WI38 (cell line): ENCODE data around the gene LGALS3BP.

ENCODE experiments used
- H3K4me3 ChIP-seq: 2 replicates; pipeline ENCODE4 v1.5.1; 2011; ENCODE audit warnings: low read depth, mild to moderate bottlenecking, control low read depth, low read length
- TF ChIP-seq, protein P1 (sequence below): IDR thresholded peaks from 2 replicates; pipeline ENCODE4 v1.5.1; 2012; ENCODE audit warnings: low read depth, mild to moderate bottlenecking, control low read depth, low read length

LGALS3BP gene

DNA sequence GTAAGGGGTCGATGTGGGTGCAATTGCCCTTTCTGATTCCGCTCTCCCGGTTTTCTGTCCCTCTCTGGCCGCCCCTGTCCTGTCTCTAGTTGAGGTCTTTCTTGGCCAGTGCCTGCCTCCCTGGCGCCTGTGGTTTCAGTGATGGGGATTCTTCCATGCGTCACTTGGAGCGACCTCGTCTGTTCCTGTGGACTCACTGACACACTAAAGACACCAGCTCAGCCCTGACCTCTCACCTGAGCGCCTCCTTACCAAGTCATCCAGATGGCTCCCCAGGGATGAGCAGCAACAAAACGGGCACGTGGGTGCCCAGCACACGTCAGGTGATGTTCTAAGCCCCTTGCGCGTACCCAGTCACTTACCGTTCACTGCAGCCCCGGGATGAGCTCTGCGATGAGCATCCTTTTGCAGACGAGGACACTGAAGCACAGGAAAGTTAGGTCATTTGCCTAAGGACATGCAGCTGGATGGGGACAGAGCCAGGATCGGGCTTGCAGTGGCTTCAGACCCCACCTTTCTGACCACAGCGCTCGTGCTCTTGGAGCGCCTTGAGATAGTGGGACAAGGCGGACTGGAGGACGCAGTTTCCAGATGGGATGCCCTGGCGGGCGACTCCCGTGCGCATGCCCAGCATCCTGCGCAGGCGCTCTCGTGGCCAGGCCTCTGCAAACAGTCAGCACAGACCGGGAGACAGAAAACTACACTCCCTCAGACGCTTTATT is 11.5 kb upstream of the LGALS3BP start:
- TF ChIP-seq, protein P1, sequence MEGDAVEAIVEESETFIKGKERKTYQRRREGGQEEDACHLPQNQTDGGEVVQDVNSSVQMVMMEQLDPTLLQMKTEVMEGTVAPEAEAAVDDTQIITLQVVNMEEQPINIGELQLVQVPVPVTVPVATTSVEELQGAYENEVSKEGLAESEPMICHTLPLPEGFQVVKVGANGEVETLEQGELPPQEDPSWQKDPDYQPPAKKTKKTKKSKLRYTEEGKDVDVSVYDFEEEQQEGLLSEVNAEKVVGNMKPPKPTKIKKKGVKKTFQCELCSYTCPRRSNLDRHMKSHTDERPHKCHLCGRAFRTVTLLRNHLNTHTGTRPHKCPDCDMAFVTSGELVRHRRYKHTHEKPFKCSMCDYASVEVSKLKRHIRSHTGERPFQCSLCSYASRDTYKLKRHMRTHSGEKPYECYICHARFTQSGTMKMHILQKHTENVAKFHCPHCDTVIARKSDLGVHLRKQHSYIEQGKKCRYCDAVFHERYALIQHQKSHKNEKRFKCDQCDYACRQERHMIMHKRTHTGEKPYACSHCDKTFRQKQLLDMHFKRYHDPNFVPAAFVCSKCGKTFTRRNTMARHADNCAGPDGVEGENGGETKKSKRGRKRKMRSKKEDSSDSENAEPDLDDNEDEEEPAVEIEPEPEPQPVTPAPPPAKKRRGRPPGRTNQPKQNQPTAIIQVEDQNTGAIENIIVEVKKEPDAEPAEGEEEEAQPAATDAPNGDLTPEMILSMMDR, result no peak
- H3K4me3 ChIP-seq, result no peak overlapping the region

DNA sequence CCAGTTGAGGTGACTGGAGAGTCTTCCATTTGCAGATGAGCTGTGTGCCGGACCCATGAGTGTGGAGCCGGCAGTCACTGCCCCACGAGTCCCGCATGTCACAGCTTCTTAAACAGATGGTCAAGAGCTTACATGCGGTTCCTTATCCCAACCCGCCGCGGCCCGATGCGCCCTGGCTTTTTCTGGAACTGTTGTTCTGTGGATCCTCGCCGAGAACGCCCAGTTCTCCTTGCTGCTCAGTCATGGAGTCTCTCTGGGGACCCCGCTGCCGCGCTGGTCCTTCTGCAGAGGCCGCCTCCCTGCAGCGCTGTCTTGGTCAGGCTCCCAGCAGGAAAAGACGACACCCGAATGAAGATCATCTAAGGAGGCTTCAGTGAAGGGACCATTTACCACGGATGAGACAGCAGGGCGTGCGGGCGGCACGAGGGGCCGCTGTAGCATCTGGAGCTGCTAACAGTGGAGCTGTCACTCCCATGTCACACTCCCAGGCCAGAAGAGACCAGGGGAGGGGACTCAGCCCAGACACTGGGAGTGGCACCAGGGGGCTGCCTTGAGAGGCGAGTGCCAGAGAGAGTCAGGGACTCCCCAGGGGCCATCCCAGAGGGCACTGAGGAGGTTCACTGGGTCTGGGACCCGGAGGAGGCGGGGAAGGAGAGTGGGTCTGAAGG is 10.8 kb upstream of the LGALS3BP start:
- no peak overlapping the region for H3K4me3 ChIP-seq
- TF ChIP-seq, protein P1, result no peak

DNA sequence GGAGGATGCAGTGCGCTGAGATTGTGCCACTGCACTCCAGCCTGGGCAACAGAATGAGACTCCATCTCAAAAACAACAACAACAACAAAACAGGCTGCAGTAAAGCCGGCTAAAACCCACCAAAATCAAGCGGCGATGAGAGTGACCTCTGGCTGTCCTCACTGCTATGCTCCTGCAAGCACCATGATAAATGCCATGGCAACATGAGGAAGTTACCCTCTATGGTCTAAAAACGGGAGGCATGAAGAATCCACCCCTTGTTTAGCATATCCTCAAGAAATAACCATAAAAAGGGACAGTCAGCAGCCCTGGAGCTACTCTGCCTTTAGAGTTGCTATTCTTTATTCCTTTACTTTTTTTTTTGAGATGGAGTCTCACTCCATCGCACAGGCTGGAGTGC is 8.4 kb upstream of the LGALS3BP start:
- TF ChIP-seq, protein P1, result no peak

DNA sequence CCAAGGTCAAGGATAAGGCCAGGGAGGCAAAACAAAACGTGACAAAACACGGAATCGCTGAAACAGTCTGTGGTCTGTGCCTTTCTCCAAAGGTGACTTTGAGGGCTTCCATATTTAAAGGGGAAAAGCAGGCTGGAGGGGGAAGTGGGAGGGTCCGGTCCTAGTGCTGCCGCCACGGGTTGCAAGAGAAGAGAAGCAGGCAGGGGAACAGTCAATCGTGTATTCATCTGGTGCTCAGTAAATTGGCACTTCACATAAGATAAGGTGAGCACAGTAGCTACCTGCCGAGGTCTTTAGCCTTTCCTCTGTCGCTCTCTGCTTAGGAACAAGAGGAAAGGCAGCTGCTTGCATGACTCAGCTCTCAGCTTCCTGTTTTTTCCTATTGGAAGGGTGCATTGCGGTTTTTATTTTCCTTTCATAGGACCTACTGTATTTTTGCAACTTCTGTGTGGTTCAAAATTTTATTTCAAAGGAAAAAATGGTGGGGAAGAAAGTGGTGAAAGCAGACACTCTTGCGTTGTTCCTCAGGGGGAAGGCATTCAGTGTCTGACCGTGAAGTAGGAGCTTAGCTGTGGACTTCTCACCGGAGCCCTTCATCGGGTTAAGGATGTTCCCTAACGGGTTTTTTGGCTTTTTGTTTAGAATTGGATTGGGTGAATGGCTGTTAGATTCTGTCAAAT is 7.1 kb upstream of the LGALS3BP start:
- H3K4me3 ChIP-seq, result peak overlapping the region; percentile 41
- TF ChIP-seq, protein P1, result no peak

More for the DNA sequence above, 8.4 kb upstream of the LGALS3BP start:
- H3K4me3 ChIP-seq, result no peak overlapping the region

DNA sequence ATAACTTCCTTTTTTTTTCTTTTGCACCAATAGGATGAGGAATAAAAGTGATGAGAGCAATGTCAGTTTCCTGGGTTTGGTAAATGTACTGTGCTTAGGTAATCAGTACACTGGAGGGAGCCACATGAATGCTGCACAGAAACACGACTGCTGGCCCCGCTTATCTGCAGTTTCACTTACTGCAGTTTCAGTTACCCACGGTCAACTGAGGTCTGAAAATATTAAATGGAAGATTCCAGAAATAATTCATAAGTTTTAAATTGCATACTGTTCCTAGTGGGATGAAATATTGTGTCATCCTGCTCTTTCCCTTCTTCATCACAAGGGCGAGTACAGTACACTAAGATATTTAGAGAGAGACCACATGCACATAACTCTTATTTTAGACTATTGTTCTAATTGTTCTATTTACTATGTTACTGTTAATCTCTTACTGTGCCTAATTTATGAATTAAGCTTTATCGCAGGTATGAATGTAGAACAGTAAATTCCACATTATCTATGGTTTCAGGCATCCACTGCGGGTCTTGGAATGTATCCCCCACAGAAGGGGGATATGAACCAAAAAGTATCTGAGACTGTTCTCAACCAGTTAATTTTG is 6.4 kb upstream of the LGALS3BP start:
- TF ChIP-seq, protein P1, result no peak
- H3K4me3 ChIP-seq, result peak overlapping the region; percentile 41; the same call in 1 of the 2 replicates

DNA sequence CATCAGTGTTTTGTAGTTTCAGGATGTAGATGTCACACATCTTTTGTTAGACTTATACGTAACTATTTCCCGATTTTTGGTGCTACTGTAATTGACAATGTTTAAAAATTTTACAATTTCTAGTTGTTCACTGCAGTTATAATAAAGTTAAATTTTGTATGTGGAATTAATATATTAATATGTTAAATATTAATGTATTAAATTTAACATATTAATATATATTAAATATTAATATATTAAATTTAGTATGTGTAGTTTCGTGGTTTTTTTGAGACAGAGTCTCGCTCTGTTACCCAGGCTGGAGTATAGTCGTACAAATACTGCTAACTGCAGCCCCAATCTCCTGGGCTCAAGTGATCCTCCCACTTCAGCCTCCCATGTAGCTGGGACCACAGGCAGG is 5.7 kb upstream of the LGALS3BP start:
- TF ChIP-seq, protein P1, result no peak
- no peak overlapping the region for H3K4me3 ChIP-seq
